Osteocyte (in vitro differentiated cells): Measurements from ENCODE around the gene SNRPD2. TPM values are rescaled to one million over a fixed set of nuclear protein-coding genes. Genes with fewer than 3 reads are reported as not detected.
A peak's percentile ranks its signal among the peaks of the same experiment; 100 is the strongest.

Experiments used
- DNase-seq: peaks from one replicate; pipeline ENCODE4 v3.0.0; 2021; ENCODE audit warnings: mixed read lengths; ENCODE audit not compliant: unreplicated experiment; ENCODE audit errors: extremely low spot score
- H3K27ac Mint-ChIP-seq: one replicate; pipeline ENCODE4 v1.8.0; 2021; ENCODE audit warnings: mild to moderate bottlenecking, mixed read lengths; ENCODE audit not compliant: unreplicated experiment
- H3K27me3 Mint-ChIP-seq: one replicate; pipeline ENCODE4 v1.8.0; 2021; ENCODE audit warnings: mixed read lengths; ENCODE audit not compliant: unreplicated experiment
- H3K36me3 Mint-ChIP-seq: one replicate; pipeline ENCODE4 v1.8.0; 2021; ENCODE audit warnings: mixed read lengths; ENCODE audit not compliant: unreplicated experiment
- H3K4me1 Mint-ChIP-seq: one replicate; pipeline ENCODE4 v1.8.0; 2021; ENCODE audit warnings: mixed read lengths; ENCODE audit not compliant: unreplicated experiment
- H3K4me3 Mint-ChIP-seq: one replicate; pipeline ENCODE4 v1.8.0; 2021; ENCODE audit warnings: mild to moderate bottlenecking, moderate library complexity, mixed read lengths; ENCODE audit not compliant: unreplicated experiment
- H3K9me3 Mint-ChIP-seq: one replicate; pipeline ENCODE4 v1.8.0; 2021; ENCODE audit warnings: mixed read lengths; ENCODE audit not compliant: unreplicated experiment
- CTCF ChIP-seq: fragments of 200-600 bp; sonication (generic); IDR thresholded peaks from 2 replicates; pipeline ENCODE4 v1.5.0; 2021; ENCODE audit warnings: antibody characterized with exemption, mild to moderate bottlenecking, moderate library complexity
- total RNA-seq: library from RNA; stranded (reverse); gene quantifications from 2 replicates; pipeline ENCODE4 v1.2.1, GENCODE V29; 2021

The SNRPD2 gene
- total RNA-seq, 1 donor from 2014 or later, result 366 TPM

GRCh38 chr19:45643024-45643926 lies 48.5 kb downstream of the SNRPD2 start:
- Mint-ChIP-seq H3K4me1 (peaks cover 37% of the 10 kb centered on the region), H3K9me3 (no peaks in the 10 kb centered on the region), H3K4me3 (peak overlapping the region; percentile 64), H3K27me3 (no peaks in the 10 kb centered on the region), H3K36me3 (no peaks in the 10 kb centered on the region), H3K27ac (peak overlapping the region; percentile 59)
- DNase-seq, result peak; percentile 96
- peak; percentile 99 for TF ChIP-seq CTCF

- Mint-ChIP-seq H3K36me3 (no peaks in the 10 kb centered on the region), H3K9me3 (no peaks in the 10 kb centered on the region), H3K27me3 (no peaks in the 10 kb centered on the region), H3K27ac (peak overlapping the region; percentile 91), H3K4me1 (peaks cover 41% of the 10 kb centered on the region), H3K4me3 (peak overlapping the region; percentile 73)
- DNase-seq, result no peak
- TF ChIP-seq CTCF, result no peak
Observed at GRCh38 chr19:45641274-45642105, 50.3 kb downstream of the SNRPD2 start.

GRCh38 chr19:45640849-45641273 lies 50.9 kb downstream of the SNRPD2 start:
- Mint-ChIP-seq H3K27me3 (no peaks in the 10 kb centered on the region), H3K36me3 (no peaks in the 10 kb centered on the region), H3K4me1 (peaks cover 35% of the 10 kb centered on the region), H3K27ac (peak overlapping the region; percentile 91), H3K9me3 (no peaks in the 10 kb centered on the region), H3K4me3 (peak overlapping the region; percentile 73)
- DNase-seq, result no peak
- no peak for TF ChIP-seq CTCF

- H3K27ac Mint-ChIP-seq, result peak within 1 kb of the TSS; percentile 86
- peaks cover 35% of the 10 kb centered on the region for H3K4me1 Mint-ChIP-seq
- no peak for DNase-seq
- no peaks in the 10 kb centered on the region for H3K36me3 Mint-ChIP-seq
- H3K9me3 Mint-ChIP-seq, result no peaks in the 10 kb centered on the region
- H3K27me3 Mint-ChIP-seq, result no peaks in the 10 kb centered on the region
- peak within 1 kb of the TSS; percentile 91 for H3K4me3 Mint-ChIP-seq
- TF ChIP-seq CTCF, result peak; percentile 33
Observed at GRCh38 chr19:45638930-45639729, 52.6 kb downstream of the SNRPD2 start, which contains the start of gene EML2. Gene EML2 (minus strand): TSS chr19:45639397. CDS start chr19:45639376, 21 bp downstream.
